ENCODE data around the gene LAMB1.

LAMB1 gene

DNA sequence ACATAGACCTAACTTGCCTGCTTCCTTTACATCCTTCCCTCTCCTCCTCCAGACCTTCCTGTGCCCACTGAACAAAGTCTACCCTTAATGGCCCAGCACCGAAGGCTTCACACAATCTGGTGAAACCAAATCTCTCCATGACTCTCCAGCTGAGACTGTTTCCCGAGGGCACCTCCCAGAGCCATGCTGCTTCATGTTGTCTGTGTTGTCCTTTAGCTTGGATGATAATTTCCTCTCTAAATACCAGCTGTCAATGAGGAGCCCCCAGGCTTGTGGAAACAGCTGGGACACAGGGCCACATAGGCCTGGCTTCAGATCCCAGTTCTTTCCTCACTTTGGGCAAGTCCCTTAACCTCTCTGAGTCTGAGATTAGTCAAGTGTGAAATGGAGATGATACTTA, 57.6 kb downstream of the LAMB1 start:
- Histone ChIP-seq H3K4me1 (ENCODE audit: low read length) (no peaks in the 10 kb centered on the region), H4K20me1 (ENCODE audit: insufficient read depth, low read length) (no peaks in the 10 kb centered on the region), H3K9me3 (ENCODE audit: insufficient read depth, low read length) (no peaks in the 10 kb centered on the region), H3K79me2 (ENCODE audit: low read length) (no peaks in the 10 kb centered on the region), H3K27me3 (ENCODE audit: low read depth, low read length) (no peaks in the 10 kb centered on the region), H3K36me3 (replicated peaks; ENCODE audit: low read depth, low read length) (peaks cover 10% of the 10 kb centered on the region), H3K27ac (ENCODE audit: low read length) (no peak overlapping the region), H3K9ac (ENCODE audit: low read length) (no peak overlapping the region), H3K4me3 (ENCODE audit: low read length) (no peak overlapping the region), H3K4me2 (ENCODE audit: low read length) (no peak overlapping the region), H2AFZ (ENCODE audit: low read depth, low read length) (no peak overlapping the region)
- TF ChIP-seq, protein P1, sequence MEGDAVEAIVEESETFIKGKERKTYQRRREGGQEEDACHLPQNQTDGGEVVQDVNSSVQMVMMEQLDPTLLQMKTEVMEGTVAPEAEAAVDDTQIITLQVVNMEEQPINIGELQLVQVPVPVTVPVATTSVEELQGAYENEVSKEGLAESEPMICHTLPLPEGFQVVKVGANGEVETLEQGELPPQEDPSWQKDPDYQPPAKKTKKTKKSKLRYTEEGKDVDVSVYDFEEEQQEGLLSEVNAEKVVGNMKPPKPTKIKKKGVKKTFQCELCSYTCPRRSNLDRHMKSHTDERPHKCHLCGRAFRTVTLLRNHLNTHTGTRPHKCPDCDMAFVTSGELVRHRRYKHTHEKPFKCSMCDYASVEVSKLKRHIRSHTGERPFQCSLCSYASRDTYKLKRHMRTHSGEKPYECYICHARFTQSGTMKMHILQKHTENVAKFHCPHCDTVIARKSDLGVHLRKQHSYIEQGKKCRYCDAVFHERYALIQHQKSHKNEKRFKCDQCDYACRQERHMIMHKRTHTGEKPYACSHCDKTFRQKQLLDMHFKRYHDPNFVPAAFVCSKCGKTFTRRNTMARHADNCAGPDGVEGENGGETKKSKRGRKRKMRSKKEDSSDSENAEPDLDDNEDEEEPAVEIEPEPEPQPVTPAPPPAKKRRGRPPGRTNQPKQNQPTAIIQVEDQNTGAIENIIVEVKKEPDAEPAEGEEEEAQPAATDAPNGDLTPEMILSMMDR (IDR thresholded peaks at IDR 0.05; ENCODE audit: low read depth, low read length): no peak
- TF ChIP-seq EZH2phosphoT487 (IDR thresholded peaks at IDR 0.05; ENCODE audit: low read depth): no peak

DNA sequence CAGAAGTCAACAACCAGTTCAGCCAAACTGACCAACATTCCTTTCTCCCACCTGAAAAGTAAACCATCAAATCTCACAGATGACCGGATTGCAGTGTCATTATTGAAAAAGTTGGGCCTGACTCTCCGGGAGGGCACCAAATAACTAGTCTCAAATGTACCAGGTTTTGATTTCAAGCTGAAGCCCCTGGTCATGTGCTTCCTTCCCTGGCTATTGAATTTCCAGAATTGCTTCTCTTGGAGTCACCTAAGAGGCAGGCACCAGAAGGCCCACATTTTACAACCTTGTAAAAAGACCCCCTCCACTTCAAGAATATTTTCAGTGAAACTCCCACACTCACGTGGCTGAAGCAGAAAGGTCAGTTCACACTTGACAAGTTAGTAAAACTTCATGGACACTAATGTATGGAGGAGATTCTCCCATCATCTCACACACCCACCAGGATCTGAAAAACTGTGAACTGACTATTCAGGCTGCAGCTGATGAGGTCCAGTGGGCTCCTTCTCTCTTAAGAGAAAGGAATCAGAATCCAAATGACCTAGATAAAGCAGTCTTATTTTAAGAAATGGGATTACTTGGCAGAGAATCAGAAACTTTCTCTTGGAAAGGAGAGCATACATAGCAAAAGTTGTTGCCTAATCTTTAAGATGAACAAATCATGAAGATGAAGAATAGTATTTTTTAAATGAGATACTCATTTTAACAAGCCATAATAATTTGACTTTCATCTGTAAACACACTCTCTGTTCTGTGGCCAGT, 58.4 kb downstream of the LAMB1 start:
- no peaks in the 10 kb centered on the region for H3K27me3 ChIP-seq (ENCODE audit: low read depth, low read length)
- H3K79me2 ChIP-seq (ENCODE audit: low read length): no peaks in the 10 kb centered on the region
- no peak overlapping the region for H3K27ac ChIP-seq (ENCODE audit: low read length)
- H2AFZ ChIP-seq (ENCODE audit: low read depth, low read length): no peak overlapping the region
- TF ChIP-seq, protein P1 (IDR thresholded peaks at IDR 0.05; ENCODE audit: low read depth, low read length): no peak
- no peak for TF ChIP-seq EZH2phosphoT487 (IDR thresholded peaks at IDR 0.05; ENCODE audit: low read depth)
- H3K4me3 ChIP-seq (ENCODE audit: low read length): no peak overlapping the region
- H3K9me3 ChIP-seq (ENCODE audit: insufficient read depth, low read length): no peaks in the 10 kb centered on the region
- H4K20me1 ChIP-seq (ENCODE audit: insufficient read depth, low read length): no peaks in the 10 kb centered on the region
- no peak overlapping the region for H3K4me2 ChIP-seq (ENCODE audit: low read length)
- peaks cover 17% of the 10 kb centered on the region for H3K36me3 ChIP-seq (replicated peaks; ENCODE audit: low read depth, low read length)
- no peaks in the 10 kb centered on the region for H3K4me1 ChIP-seq (ENCODE audit: low read length)
- no peak overlapping the region for H3K9ac ChIP-seq (ENCODE audit: low read length)

DNA sequence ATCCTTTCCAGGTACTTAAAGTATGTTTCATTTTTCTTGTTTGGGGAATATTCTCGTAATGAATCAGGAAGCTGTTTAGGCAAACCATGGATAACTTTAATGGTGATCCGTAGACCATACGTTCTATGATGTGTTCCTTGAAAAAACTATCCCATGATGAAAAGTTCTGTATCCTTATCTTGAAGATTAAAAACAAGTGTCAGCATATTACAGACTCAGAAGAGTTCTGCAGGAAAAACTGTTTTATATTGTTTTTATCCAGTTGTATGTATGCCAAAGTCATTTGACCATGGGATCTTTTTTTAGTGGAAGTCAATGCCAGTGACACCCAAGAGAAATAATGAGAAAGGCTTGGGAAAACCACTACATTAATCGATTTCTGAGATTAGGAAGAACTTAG, 59.9 kb downstream of the LAMB1 start:
- Histone ChIP-seq H2AFZ (ENCODE audit: low read depth, low read length) (no peak overlapping the region), H3K79me2 (ENCODE audit: low read length) (no peaks in the 10 kb centered on the region), H3K36me3 (replicated peaks; ENCODE audit: low read depth, low read length) (peaks cover 21% of the 10 kb centered on the region), H3K27me3 (ENCODE audit: low read depth, low read length) (no peaks in the 10 kb centered on the region), H4K20me1 (ENCODE audit: insufficient read depth, low read length) (no peaks in the 10 kb centered on the region), H3K9ac (ENCODE audit: low read length) (no peak overlapping the region), H3K9me3 (ENCODE audit: insufficient read depth, low read length) (no peaks in the 10 kb centered on the region), H3K4me1 (ENCODE audit: low read length) (no peaks in the 10 kb centered on the region), H3K4me3 (ENCODE audit: low read length) (no peak overlapping the region), H3K4me2 (ENCODE audit: low read length) (no peak overlapping the region), H3K27ac (ENCODE audit: low read length) (no peak overlapping the region)
- TF ChIP-seq, protein P1 (IDR thresholded peaks at IDR 0.05; ENCODE audit: low read depth, low read length): no peak
- TF ChIP-seq EZH2phosphoT487 (IDR thresholded peaks at IDR 0.05; ENCODE audit: low read depth): no peak

DNA sequence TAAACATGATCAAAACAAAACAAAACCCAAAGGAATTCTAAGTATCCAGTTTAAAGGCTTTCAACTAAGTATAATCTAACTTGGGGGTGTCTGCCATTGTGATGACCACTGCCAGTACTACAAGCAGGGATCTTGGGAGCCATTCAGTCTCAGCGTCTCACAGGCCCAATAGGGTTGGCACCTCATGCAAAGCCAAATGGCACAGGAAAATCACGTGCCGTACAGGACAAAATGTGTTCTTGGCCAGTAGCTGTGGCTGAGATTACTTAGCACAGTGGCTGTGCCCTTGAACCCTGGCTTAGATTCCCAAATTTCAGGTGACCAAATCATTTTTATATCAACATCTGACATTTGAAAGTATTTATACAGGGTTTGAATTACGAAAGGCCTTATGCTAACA, 62.0 kb downstream of the LAMB1 start:
- Histone ChIP-seq H3K9ac (ENCODE audit: low read length) (no peak overlapping the region), H4K20me1 (ENCODE audit: insufficient read depth, low read length) (no peaks in the 10 kb centered on the region), H3K27me3 (ENCODE audit: low read depth, low read length) (no peaks in the 10 kb centered on the region), H3K79me2 (ENCODE audit: low read length) (no peaks in the 10 kb centered on the region), H3K36me3 (replicated peaks; ENCODE audit: low read depth, low read length) (peaks cover 21% of the 10 kb centered on the region), H3K4me1 (ENCODE audit: low read length) (peaks cover 10% of the 10 kb centered on the region; the same call in 1 of the 2 replicates), H3K9me3 (ENCODE audit: insufficient read depth, low read length) (no peaks in the 10 kb centered on the region), H3K27ac (ENCODE audit: low read length) (no peak overlapping the region), H3K4me3 (ENCODE audit: low read length) (no peak overlapping the region), H3K4me2 (ENCODE audit: low read length) (no peak overlapping the region), H2AFZ (ENCODE audit: low read depth, low read length) (no peak overlapping the region)
- no peak for TF ChIP-seq EZH2phosphoT487 (IDR thresholded peaks at IDR 0.05; ENCODE audit: low read depth)
- TF ChIP-seq, protein P1 (IDR thresholded peaks at IDR 0.05; ENCODE audit: low read depth, low read length): no peak

All from OCI-LY3 (cell line).